MCF 10A (cell line): ENCODE data around the gene ARID3C. TPM values are rescaled to one million over a fixed set of nuclear protein-coding genes. Genes with fewer than 3 reads are reported as not detected.
A peak's percentile ranks its signal among the peaks of the same experiment; 100 is the strongest.

Experiments used
- BruUV-seq: library from RNA; stranded (reverse); fragments of 400-500 nt; replicated peaks from 2 replicates; lab custom pipeline; 2021; lab: Mats Ljungman, UMichigan
- CTCF ChIA-PET: fragments of 300-600 bp; sonication (Branson Sonifier 250); formaldehyde crosslinking; extraction: SDS; loops from one replicate; lab custom pipeline; 2021; ENCODE audit warnings: antibody characterized with exemption, inconsistent platforms; lab: Yijun Ruan, JAX
- POLR2A ChIA-PET: fragments of 300-600, 350-650 bp; sonication (Branson Sonifier 250); formaldehyde crosslinking; extraction: SDS; loops from one replicate; lab custom pipeline; 2020; ENCODE audit warnings: antibody characterized with exemption, inconsistent platforms; lab: Yijun Ruan, JAX
- DNase-seq: peaks from one replicate; pipeline ENCODE4 v3.0.0-alpha.2; 2018; ENCODE audit not compliant: unreplicated experiment
- H3K27ac Mint-ChIP-seq: one replicate; pipeline ENCODE4 v1.8.0; 2022; ENCODE audit warnings: mild to moderate bottlenecking, low read depth, mixed read lengths; ENCODE audit not compliant: unreplicated experiment
- H3K27me3 Mint-ChIP-seq: one replicate; pipeline ENCODE4 v1.8.0; 2022; ENCODE audit warnings: mixed read lengths; ENCODE audit not compliant: insufficient read depth, unreplicated experiment
- H3K36me3 Mint-ChIP-seq: one replicate; pipeline ENCODE4 v1.8.0; 2022; ENCODE audit warnings: mild to moderate bottlenecking, moderate library complexity, mixed read lengths; ENCODE audit not compliant: insufficient read depth, unreplicated experiment
- H3K4me1 Mint-ChIP-seq: one replicate; pipeline ENCODE4 v1.8.0; 2022; ENCODE audit warnings: mixed read lengths; ENCODE audit not compliant: insufficient read depth, unreplicated experiment
- H3K4me3 Mint-ChIP-seq: one replicate; pipeline ENCODE4 v1.8.0; 2022; ENCODE audit warnings: mild to moderate bottlenecking, moderate library complexity, mixed read lengths; ENCODE audit not compliant: unreplicated experiment
- H3K9me3 Mint-ChIP-seq: one replicate; pipeline ENCODE4 v1.8.0; 2022; ENCODE audit warnings: mixed read lengths; ENCODE audit not compliant: unreplicated experiment
- CTCF ChIP-seq: fragments of 200-600 bp; IDR thresholded peaks from one replicate; pipeline ENCODE4 v1.8.0; 2022; ENCODE audit warnings: antibody characterized with exemption, mild to moderate bottlenecking; ENCODE audit not compliant: unreplicated experiment
- intact Hi-C: fragments of 100-400 bp; cut with micrococcal nuclease; formaldehyde crosslinking; loops from 2 replicates; pipeline ENCODE4 v1.14.1; 2022
- total RNA-seq: library from RNA; stranded (reverse); gene quantifications from 2 replicates; pipeline ENCODE4 v1.2.3, GENCODE V29; 2022

ARID3C gene
- total RNA-seq, 1 experiment from 2014 or later = not detected

GRCh38 chr9:34573599-34574325, 55.1 kb downstream of the ARID3C start:
- Mint-ChIP-seq H3K27me3 (peaks cover 25% of the 10 kb centered on the region), H3K36me3 (no peaks in the 10 kb centered on the region)
- CTCF ChIA-PET = interaction anchor here (1.2 kb wide), 1 partner anchor 18 kb away, joined by 7 read pairs; no protein-coding TSS in a partner anchor

GRCh38 chr9:34572628-34573027, 56.2 kb downstream of the ARID3C start:
- TF ChIP-seq CTCF = no peak
- Mint-ChIP-seq H3K4me3 (no peak overlapping the region), H3K9me3 (no peaks in the 10 kb centered on the region), H3K27me3 (peaks cover 25% of the 10 kb centered on the region), H3K27ac (no peak overlapping the region), H3K4me1 (no peaks in the 10 kb centered on the region), H3K36me3 (no peaks in the 10 kb centered on the region)
- intact Hi-C loops = no loop called here
- DNase-seq = no peak
- no TSS peak for BruUV-seq
- POLR2A ChIA-PET = no interaction called here
- CTCF ChIA-PET = no interaction called here

More at GRCh38 chr9:34573599-34574325, 55.1 kb downstream of the ARID3C start:
- no peak overlapping the region for H3K4me3 Mint-ChIP-seq
- H3K9me3 Mint-ChIP-seq = no peaks in the 10 kb centered on the region
- H3K27ac Mint-ChIP-seq = no peak overlapping the region
- POLR2A ChIA-PET = interaction anchor here (0.6 kb wide), 1 partner anchor 10 kb away, joined by 4 read pairs; no protein-coding TSS in a partner anchor
- TF ChIP-seq CTCF = no peak
- DNase-seq = no peak
- intact Hi-C loops = no loop called here
- BruUV-seq = no TSS peak
- no peaks in the 10 kb centered on the region for H3K4me1 Mint-ChIP-seq

GRCh38 chr9:34572092-34572491, 56.8 kb downstream of the ARID3C start:
- intact Hi-C loops = no loop called here
- no peak overlapping the region for H3K27ac Mint-ChIP-seq
- H3K27me3 Mint-ChIP-seq = peaks cover 25% of the 10 kb centered on the region
- no TSS peak for BruUV-seq
- H3K4me1 Mint-ChIP-seq = no peaks in the 10 kb centered on the region
- no peaks in the 10 kb centered on the region for H3K36me3 Mint-ChIP-seq
- no peak for TF ChIP-seq CTCF
- peak; percentile 17 for DNase-seq
- ChIA-PET POLR2A (no interaction called here), CTCF (interaction anchor here (1.2 kb wide), 1 partner anchor 21 kb away, joined by 5 read pairs; no protein-coding TSS in a partner anchor)
- no peak overlapping the region for H3K4me3 Mint-ChIP-seq
- H3K9me3 Mint-ChIP-seq = no peaks in the 10 kb centered on the region

GRCh38 chr9:34571481-34571810, 57.4 kb downstream of the ARID3C start:
- Mint-ChIP-seq H3K36me3 (no peaks in the 10 kb centered on the region), H3K27me3 (peaks cover 25% of the 10 kb centered on the region), H3K27ac (no peak overlapping the region), H3K4me1 (no peaks in the 10 kb centered on the region), H3K4me3 (no peak overlapping the region), H3K9me3 (no peaks in the 10 kb centered on the region)
- no peak for TF ChIP-seq CTCF
- DNase-seq = no peak
- intact Hi-C loops = no loop called here
- ChIA-PET POLR2A (no interaction called here), CTCF (interaction anchor here (1.1 to 3.8 kb wide), 4 partner anchors 20 to 32 kb away, joined by 3 to 22 read pairs (median 6); no protein-coding TSS in a partner anchor)
- BruUV-seq = no TSS peak

Other genes starting within 250 kb of the ARID3C start
- 19.3 and 20.3 TPM in 2 replicates for gene FAM219A, start 170.5 kb downstream of the ARID3C start, total RNA-seq
- gene DNAI1, start 170.3 kb downstream of the ARID3C start, total RNA-seq = not detected in 2 replicates
- gene ENHO, start 106.1 kb downstream of the ARID3C start, total RNA-seq = not detected in 2 replicates
- not detected in 2 replicates for gene CNTFR, start 39.3 kb downstream of the ARID3C start, total RNA-seq
- gene RPP25L, start 17.0 kb downstream of the ARID3C start, total RNA-seq = 41.6 and 42.8 TPM in 2 replicates
- gene DCTN3, start 8.6 kb downstream of the ARID3C start, total RNA-seq = 88.5 and 92.4 TPM in 2 replicates
- 82.1 and 99.8 TPM in 2 replicates for gene SIGMAR1, start 8.7 kb upstream of the ARID3C start, total RNA-seq
- 21.3 and 26.8 TPM in 2 replicates for gene GALT, start 17.6 kb upstream of the ARID3C start, total RNA-seq
- gene IL11RA, start 23.1 kb upstream of the ARID3C start, total RNA-seq = 4.0 and 8.0 TPM in 2 replicates
- 0.49 TPM in 1 of 2 replicates, not detected in the other for gene CCL27, start 33.6 kb upstream of the ARID3C start, total RNA-seq
- gene CCL19, start 62.2 kb upstream of the ARID3C start, total RNA-seq = not detected in 2 replicates
- gene CCL21, start 81.1 kb upstream of the ARID3C start, total RNA-seq = not detected in 2 replicates